ENCODE results near the gene PTH1R. TPM values are rescaled to one million over a fixed set of nuclear protein-coding genes. Genes with fewer than 3 reads are reported as not detected.

The PTH1R gene
- total RNA-seq, 2 experiments from 2014 or later = not detected

GRCh38 chr3:46878781-46879436 is 1.4 kb downstream of the PTH1R start:
- ATAC-seq = no peak
- Mint-ChIP-seq H3K27ac (no peak overlapping the region), H3K4me1 (ENCODE audit: low read depth) (peaks cover 6% of the 10 kb centered on the region), H3K4me3 (no peak overlapping the region), H3K9me3 (ENCODE audit: insufficient read depth) (no peaks in the 10 kb centered on the region), H3K27me3 (ENCODE audit: low read depth) (peaks cover 39% of the 10 kb centered on the region), H3K36me3 (ENCODE audit: low read depth) (no peaks in the 10 kb centered on the region)
- ChIA-PET CTCF (interaction anchor here (1.1 kb wide), 1 partner anchor 16 kb away, joined by 3 read pairs; no protein-coding TSS in a partner anchor), POLR2A (no interaction called here)
- DNase-seq = no peak

- Mint-ChIP-seq H3K4me3 (no peak overlapping the region), H3K27ac (no peak overlapping the region), H3K36me3 (ENCODE audit: low read depth) (no peaks in the 10 kb centered on the region), H3K27me3 (ENCODE audit: low read depth) (peaks cover 56% of the 10 kb centered on the region), H3K9me3 (ENCODE audit: insufficient read depth) (no peaks in the 10 kb centered on the region), H3K4me1 (ENCODE audit: low read depth) (peaks cover 6% of the 10 kb centered on the region)
- DNase-seq (no peak), ATAC-seq (no peak)
- POLR2A ChIA-PET = no interaction called here
- CTCF ChIA-PET = no interaction called here
Observed at GRCh38 chr3:46880884-46881595, 3.5 kb downstream of the PTH1R start.

GRCh38 chr3:46881596-46882376 is 4.3 kb downstream of the PTH1R start:
- DNase-seq (no peak), ATAC-seq (no peak)
- H3K9me3 Mint-ChIP-seq (ENCODE audit: insufficient read depth) = no peaks in the 10 kb centered on the region
- no peak overlapping the region for H3K27ac Mint-ChIP-seq
- H3K27me3 Mint-ChIP-seq (ENCODE audit: low read depth) = peaks cover 59% of the 10 kb centered on the region
- peaks cover 6% of the 10 kb centered on the region for H3K4me1 Mint-ChIP-seq (ENCODE audit: low read depth)
- POLR2A ChIA-PET = no interaction called here
- peak overlapping the region; percentile 38 for H3K4me3 Mint-ChIP-seq
- H3K36me3 Mint-ChIP-seq (ENCODE audit: low read depth) = no peaks in the 10 kb centered on the region
- CTCF ChIA-PET = interaction anchor here (1.0 kb wide), 1 partner anchor 28 kb away, joined by 3 read pairs; no protein-coding TSS in a partner anchor

GRCh38 chr3:46882377-46883053 is 5.0 kb downstream of the PTH1R start:
- ATAC-seq (no peak), DNase-seq (no peak)
- Mint-ChIP-seq H3K9me3 (ENCODE audit: insufficient read depth) (no peaks in the 10 kb centered on the region), H3K27me3 (ENCODE audit: low read depth) (peaks cover 59% of the 10 kb centered on the region), H3K36me3 (ENCODE audit: low read depth) (no peaks in the 10 kb centered on the region), H3K27ac (no peak overlapping the region), H3K4me3 (peak overlapping the region; percentile 36), H3K4me1 (ENCODE audit: low read depth) (peaks cover 6% of the 10 kb centered on the region)
- ChIA-PET CTCF (interaction anchor here (1.0 kb wide), 1 partner anchor 27 kb away, joined by 3 read pairs; no protein-coding TSS in a partner anchor), POLR2A (interaction anchor here (0.7 kb wide), 1 partner anchor 44 kb away, joined by 3 read pairs; no protein-coding TSS in a partner anchor)

GRCh38 chr3:46883054-46883829 is 5.7 kb downstream of the PTH1R start:
- DNase-seq = peak; percentile 35
- H3K4me3 Mint-ChIP-seq = peak overlapping the region; percentile 36
- peaks cover 65% of the 10 kb centered on the region for H3K27me3 Mint-ChIP-seq (ENCODE audit: low read depth)
- H3K9me3 Mint-ChIP-seq (ENCODE audit: insufficient read depth) = no peaks in the 10 kb centered on the region
- peaks cover 6% of the 10 kb centered on the region for H3K4me1 Mint-ChIP-seq (ENCODE audit: low read depth)
- ChIA-PET POLR2A (interaction anchor here (0.7 kb wide), 1 partner anchor 44 kb away, joined by 3 read pairs; no protein-coding TSS in a partner anchor), CTCF (interaction anchor here (1.0 kb wide), 1 partner anchor 26 kb away, joined by 3 read pairs; no protein-coding TSS in a partner anchor)
- ATAC-seq = peak; percentile 54
- H3K36me3 Mint-ChIP-seq (ENCODE audit: low read depth) = no peaks in the 10 kb centered on the region
- H3K27ac Mint-ChIP-seq = no peak overlapping the region

- Mint-ChIP-seq H3K36me3 (ENCODE audit: low read depth) (no peaks in the 10 kb centered on the region), H3K9me3 (ENCODE audit: insufficient read depth) (no peaks in the 10 kb centered on the region), H3K4me3 (no peak overlapping the region), H3K4me1 (ENCODE audit: low read depth) (peaks cover 6% of the 10 kb centered on the region), H3K27me3 (ENCODE audit: low read depth) (peaks cover 65% of the 10 kb centered on the region), H3K27ac (no peak overlapping the region)
- ATAC-seq (no peak), DNase-seq (no peak)
- POLR2A ChIA-PET = no interaction called here
- CTCF ChIA-PET = no interaction called here
Observed at GRCh38 chr3:46883830-46884185, 6.3 kb downstream of the PTH1R start.

- CTCF ChIA-PET = interaction anchor here (0.7 to 1.8 kb wide), 2 partner anchors 17 to 25 kb away, joined by 3 to 4 read pairs; no protein-coding TSS in a partner anchor
Observed at GRCh38 chr3:46884427-46884826, 6.9 kb downstream of the PTH1R start.

GRCh38 chr3:46884929-46885328 is 7.4 kb downstream of the PTH1R start:
- Mint-ChIP-seq H3K36me3 (ENCODE audit: low read depth) (no peaks in the 10 kb centered on the region), H3K4me3 (no peak overlapping the region), H3K27ac (no peak overlapping the region), H3K27me3 (ENCODE audit: low read depth) (peaks cover 56% of the 10 kb centered on the region), H3K4me1 (ENCODE audit: low read depth) (peaks cover 6% of the 10 kb centered on the region), H3K9me3 (ENCODE audit: insufficient read depth) (no peaks in the 10 kb centered on the region)
- no peak for DNase-seq
- ATAC-seq = no peak
- ChIA-PET CTCF (interaction anchor here (0.7 to 1.9 kb wide), 3 partner anchors 10 to 25 kb away, joined by 3 to 6 read pairs (median 4); no protein-coding TSS in a partner anchor), POLR2A (no interaction called here)

More at GRCh38 chr3:46884427-46884826, 6.9 kb downstream of the PTH1R start:
- peaks cover 6% of the 10 kb centered on the region for H3K4me1 Mint-ChIP-seq (ENCODE audit: low read depth)
- ATAC-seq = no peak
- H3K9me3 Mint-ChIP-seq (ENCODE audit: insufficient read depth) = no peaks in the 10 kb centered on the region
- H3K36me3 Mint-ChIP-seq (ENCODE audit: low read depth) = no peaks in the 10 kb centered on the region
- DNase-seq = no peak
- POLR2A ChIA-PET = no interaction called here
- peaks cover 61% of the 10 kb centered on the region for H3K27me3 Mint-ChIP-seq (ENCODE audit: low read depth)
- H3K4me3 Mint-ChIP-seq = no peak overlapping the region
- no peak overlapping the region for H3K27ac Mint-ChIP-seq

GRCh38 chr3:46885612-46886011 is 8.1 kb downstream of the PTH1R start:
- DNase-seq (no peak), ATAC-seq (no peak)
- ChIA-PET CTCF (interaction anchor here (1.0 to 1.9 kb wide), 3 partner anchors 9 to 18 kb away, joined by 3 to 6 read pairs (median 4); no protein-coding TSS in a partner anchor), POLR2A (no interaction called here)
- no peak overlapping the region for H3K4me3 Mint-ChIP-seq
- H3K4me1 Mint-ChIP-seq (ENCODE audit: low read depth) = peaks cover 4% of the 10 kb centered on the region
- no peak overlapping the region for H3K27ac Mint-ChIP-seq
- no peaks in the 10 kb centered on the region for H3K36me3 Mint-ChIP-seq (ENCODE audit: low read depth)
- no peaks in the 10 kb centered on the region for H3K9me3 Mint-ChIP-seq (ENCODE audit: insufficient read depth)
- H3K27me3 Mint-ChIP-seq (ENCODE audit: low read depth) = peaks cover 51% of the 10 kb centered on the region

GRCh38 chr3:46887980-46888494 is 10.5 kb downstream of the PTH1R start:
- ChIA-PET CTCF (interaction anchor here (1.2 kb wide), 1 partner anchor 41 kb away, joined by 3 read pairs; no protein-coding TSS in a partner anchor), POLR2A (interaction anchor here (0.8 kb wide), 1 partner anchor 16 kb away, joined by 3 read pairs; no protein-coding TSS in a partner anchor)
- H3K4me3 Mint-ChIP-seq = no peak overlapping the region
- ATAC-seq (no peak), DNase-seq (no peak)
- peaks cover 3% of the 10 kb centered on the region for H3K4me1 Mint-ChIP-seq (ENCODE audit: low read depth)
- no peak overlapping the region for H3K27ac Mint-ChIP-seq
- H3K9me3 Mint-ChIP-seq (ENCODE audit: insufficient read depth) = no peaks in the 10 kb centered on the region
- no peaks in the 10 kb centered on the region for H3K36me3 Mint-ChIP-seq (ENCODE audit: low read depth)
- H3K27me3 Mint-ChIP-seq (ENCODE audit: low read depth) = peaks cover 55% of the 10 kb centered on the region
